T-helper 1 cell (primary cell): Measurements from ENCODE around the gene GALNT7.
"Not testable (repeated sequence)": the region's sequence is repeated elsewhere in the genome, so short reads cannot be mapped to it uniquely, and the experiment has no call there.

Experiments
- DNase-seq, 5 donors: peaks; one replicate each; pipeline ENCODE4 v3.0.0-alpha.2; 2012 to 2020

The GALNT7 gene

GRCh38 chr4:173199553-173199952 is 30.9 kb downstream of the GALNT7 start:
- DNase-seq: no peak

GRCh38 chr4:173200103-173200884 is 31.7 kb downstream of the GALNT7 start:
- DNase-seq: no peak

GRCh38 chr4:173202395-173202794 is 33.8 kb downstream of the GALNT7 start:
- no peak for DNase-seq

- no peak for DNase-seq
Measured at GRCh38 chr4:173205656-173206055, 37.0 kb downstream of the GALNT7 start.

GRCh38 chr4:173208420-173208819 is 39.8 kb downstream of the GALNT7 start:
- DNase-seq: no peak

GRCh38 chr4:173211222-173211621 is 42.6 kb downstream of the GALNT7 start:
- no peak for DNase-seq

GRCh38 chr4:173211838-173212237 is 43.2 kb downstream of the GALNT7 start:
- DNase-seq: no peak

- DNase-seq: no peak
Measured at GRCh38 chr4:173212379-173212778, 43.8 kb downstream of the GALNT7 start.

- DNase-seq: no peak
Measured at GRCh38 chr4:173213296-173213695, 44.7 kb downstream of the GALNT7 start.

GRCh38 chr4:173214231-173214630 is 45.6 kb downstream of the GALNT7 start:
- DNase-seq: no peak

- DNase-seq: no peak
Measured at GRCh38 chr4:173214661-173215060, 46.0 kb downstream of the GALNT7 start.

- no peak for DNase-seq
Measured at GRCh38 chr4:173217075-173217474, 48.5 kb downstream of the GALNT7 start.

GRCh38 chr4:173217727-173218126 is 49.1 kb downstream of the GALNT7 start:
- no peak for DNase-seq

GRCh38 chr4:173218411-173219125 is 50.0 kb downstream of the GALNT7 start:
- no peak for DNase-seq

- DNase-seq: not testable (repeated sequence)
Measured at GRCh38 chr4:173219126-173219437, 50.5 kb downstream of the GALNT7 start.

GRCh38 chr4:173223743-173224142 is 55.1 kb downstream of the GALNT7 start:
- DNase-seq: no peak

GRCh38 chr4:173226401-173226888 is 57.8 kb downstream of the GALNT7 start:
- DNase-seq: no peak

- no peak for DNase-seq
Measured at GRCh38 chr4:173227756-173228155, 59.1 kb downstream of the GALNT7 start.

GRCh38 chr4:173230062-173230461 is 61.5 kb downstream of the GALNT7 start:
- no peak for DNase-seq

- DNase-seq: no peak
Measured at GRCh38 chr4:173231916-173232315, 63.3 kb downstream of the GALNT7 start.

GRCh38 chr4:173233857-173234256 is 65.2 kb downstream of the GALNT7 start:
- no peak for DNase-seq

GRCh38 chr4:173235050-173235449 is 66.4 kb downstream of the GALNT7 start:
- DNase-seq: no peak

- no peak for DNase-seq
Measured at GRCh38 chr4:173236301-173236700, 67.7 kb downstream of the GALNT7 start.

- no peak for DNase-seq
Measured at GRCh38 chr4:173237152-173237551, 68.5 kb downstream of the GALNT7 start.
